GM19455 (cell line): Measurements from ENCODE around the gene MB.

Source experiments
- ATAC-seq: cut with Tn5 transposase; IDR thresholded peaks from one replicate; pipeline ENCODE4 v1.9.1; 2021; ENCODE audit not compliant: unreplicated experiment

The MB gene

GRCh38 chr22:35597692-35598395 is 19.3 kb downstream of the MB start:
- no peak for ATAC-seq

DNA sequence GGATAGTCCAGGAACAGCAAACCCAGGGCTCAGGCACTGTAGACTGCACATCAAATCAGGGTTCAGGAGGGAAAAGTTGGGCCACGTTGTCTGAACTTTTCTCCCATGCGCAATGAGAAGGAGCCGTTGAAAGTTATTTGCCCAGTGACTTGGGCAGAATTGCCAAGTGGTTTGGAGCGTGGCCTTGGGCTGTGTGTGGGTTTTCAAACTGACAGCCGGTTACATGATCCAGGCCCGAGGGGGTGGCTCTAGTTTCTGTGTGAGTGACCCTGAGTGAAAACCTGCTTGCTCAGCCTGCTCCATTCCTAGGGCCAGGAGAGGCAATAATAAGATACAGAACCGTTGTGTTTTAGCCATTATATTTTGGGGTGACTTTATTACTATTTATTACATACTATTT is 20.3 kb downstream of the MB start:
- no peak for ATAC-seq

DNA sequence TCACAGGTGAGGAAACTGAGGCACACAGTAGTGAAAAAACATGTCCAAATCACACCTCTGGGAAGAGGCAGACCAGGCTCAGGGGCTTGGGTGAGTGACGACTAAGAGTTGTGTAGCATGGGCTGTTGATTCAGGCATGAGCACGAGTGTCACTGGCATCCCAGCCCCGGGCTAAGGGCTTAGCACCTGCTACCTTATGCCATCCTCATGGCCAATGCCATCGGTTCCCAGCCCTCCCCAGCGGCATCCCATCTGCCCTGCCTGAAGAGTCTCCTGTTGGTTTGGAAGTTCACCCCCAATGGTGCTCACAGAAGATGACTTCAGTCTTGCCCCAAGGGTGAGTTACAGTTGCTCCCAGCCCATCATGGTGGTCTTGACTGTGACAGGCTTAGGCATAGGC is 22.4 kb downstream of the MB start:
- ATAC-seq = no peak

- ATAC-seq = no peak
These were observed 23.1 kb downstream of the MB start for GRCh38 chr22:35593891-35594470.

DNA sequence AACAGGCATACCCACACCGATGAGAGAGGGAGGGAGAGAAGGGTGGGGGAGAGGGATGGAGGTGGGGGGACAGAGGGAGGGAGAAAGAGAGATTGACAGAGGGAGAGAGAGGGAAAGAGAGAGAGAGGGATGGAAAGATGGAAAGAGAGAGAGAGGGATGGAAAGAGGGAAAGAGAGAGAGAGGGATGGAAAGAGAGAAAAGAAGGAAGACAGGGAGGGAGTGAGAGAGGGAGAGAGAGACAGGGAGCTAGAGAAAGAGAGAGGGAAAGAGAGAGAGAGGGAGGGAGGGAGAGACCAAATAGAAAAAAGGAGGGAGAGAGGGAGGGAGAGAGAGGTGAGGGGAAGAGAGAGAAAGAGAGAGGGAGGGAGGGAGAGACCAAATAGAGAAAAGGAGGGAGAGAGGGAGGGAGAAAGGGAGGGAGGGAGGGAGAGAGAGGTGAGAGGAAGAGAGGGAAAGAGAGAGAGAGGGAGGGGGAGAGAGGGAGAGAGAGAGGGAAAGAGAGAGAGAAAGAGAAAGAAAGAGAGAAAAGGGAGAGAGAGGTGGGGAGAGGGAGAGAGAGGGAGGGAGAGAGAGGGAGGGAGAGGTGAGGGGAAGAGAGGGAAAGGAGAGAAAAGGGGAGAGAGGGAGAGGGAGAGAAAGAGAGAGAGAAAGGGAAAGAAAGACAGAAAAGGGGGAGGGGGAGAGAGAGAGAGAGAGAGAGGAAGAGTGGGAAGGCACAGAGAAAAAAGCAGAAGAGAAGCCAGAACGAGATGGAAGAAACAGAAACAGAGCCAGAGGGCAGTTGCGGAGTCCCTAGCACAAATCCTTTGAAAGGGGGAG is 23.8 kb downstream of the MB start:
- ATAC-seq = no peak

GRCh38 chr22:35592418-35592967 is 24.6 kb downstream of the MB start:
- ATAC-seq = no peak

DNA sequence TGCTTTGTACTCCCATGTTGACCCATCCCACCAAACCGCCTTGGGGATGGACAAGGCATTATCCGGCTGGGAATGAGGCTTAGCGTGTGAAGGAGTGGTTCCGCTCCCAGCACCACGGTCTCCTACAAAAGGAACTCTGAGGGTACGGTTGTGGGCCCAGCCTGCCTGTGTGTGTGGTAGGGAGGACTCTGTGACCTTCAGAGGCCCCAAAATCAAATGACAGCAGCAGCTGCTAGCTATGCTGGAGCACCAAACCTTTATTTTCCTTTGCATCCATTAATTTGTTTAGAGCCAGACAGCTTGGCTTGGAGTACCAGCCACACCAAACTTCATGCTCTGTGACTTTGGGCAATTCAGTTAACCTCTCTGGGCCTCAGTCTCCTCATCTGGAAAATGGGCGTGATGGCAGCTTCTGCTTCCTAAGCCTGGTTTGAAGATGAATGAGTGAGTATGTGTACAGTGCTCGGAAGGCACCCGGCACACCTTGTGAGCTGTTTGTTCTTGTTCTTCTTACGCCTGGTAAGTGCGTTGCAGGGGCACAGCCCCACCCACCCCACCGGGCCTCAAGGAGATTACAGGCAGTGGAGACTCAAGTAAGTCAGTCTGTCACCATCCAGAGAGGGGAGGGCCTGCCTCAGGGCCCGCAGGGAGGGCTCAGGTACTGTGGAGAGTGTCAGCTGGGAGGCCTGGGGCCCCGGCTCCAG is 25.3 kb downstream of the MB start:
- ATAC-seq = no peak

- ATAC-seq = no peak
These were observed 26.4 kb downstream of the MB start for GRCh38 chr22:35590634-35591295.

DNA sequence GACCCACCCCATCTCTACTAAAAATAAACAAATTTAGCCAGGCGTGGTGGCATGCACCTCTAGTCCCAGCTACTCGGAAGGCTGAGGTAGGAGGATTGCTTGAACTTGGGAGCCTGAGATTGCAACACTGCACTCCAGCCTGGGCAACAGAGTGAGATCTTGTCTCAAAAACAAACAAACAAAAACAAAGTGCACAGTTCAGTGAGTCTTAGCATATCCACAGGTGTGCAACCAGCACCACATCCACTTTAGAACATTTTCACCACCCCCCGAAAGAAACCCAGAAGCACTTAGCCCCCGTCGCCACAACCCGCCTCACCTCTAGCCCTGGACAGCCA is 27.4 kb downstream of the MB start:
- no peak for ATAC-seq

- ATAC-seq = no peak
These were observed 27.9 kb downstream of the MB start for GRCh38 chr22:35589071-35589755.

GRCh38 chr22:35587896-35588295 is 29.2 kb downstream of the MB start:
- ATAC-seq = no peak

GRCh38 chr22:35587447-35587870 is 29.7 kb downstream of the MB start:
- ATAC-seq = no peak

GRCh38 chr22:35586771-35587170 is 30.4 kb downstream of the MB start:
- no peak for ATAC-seq

DNA sequence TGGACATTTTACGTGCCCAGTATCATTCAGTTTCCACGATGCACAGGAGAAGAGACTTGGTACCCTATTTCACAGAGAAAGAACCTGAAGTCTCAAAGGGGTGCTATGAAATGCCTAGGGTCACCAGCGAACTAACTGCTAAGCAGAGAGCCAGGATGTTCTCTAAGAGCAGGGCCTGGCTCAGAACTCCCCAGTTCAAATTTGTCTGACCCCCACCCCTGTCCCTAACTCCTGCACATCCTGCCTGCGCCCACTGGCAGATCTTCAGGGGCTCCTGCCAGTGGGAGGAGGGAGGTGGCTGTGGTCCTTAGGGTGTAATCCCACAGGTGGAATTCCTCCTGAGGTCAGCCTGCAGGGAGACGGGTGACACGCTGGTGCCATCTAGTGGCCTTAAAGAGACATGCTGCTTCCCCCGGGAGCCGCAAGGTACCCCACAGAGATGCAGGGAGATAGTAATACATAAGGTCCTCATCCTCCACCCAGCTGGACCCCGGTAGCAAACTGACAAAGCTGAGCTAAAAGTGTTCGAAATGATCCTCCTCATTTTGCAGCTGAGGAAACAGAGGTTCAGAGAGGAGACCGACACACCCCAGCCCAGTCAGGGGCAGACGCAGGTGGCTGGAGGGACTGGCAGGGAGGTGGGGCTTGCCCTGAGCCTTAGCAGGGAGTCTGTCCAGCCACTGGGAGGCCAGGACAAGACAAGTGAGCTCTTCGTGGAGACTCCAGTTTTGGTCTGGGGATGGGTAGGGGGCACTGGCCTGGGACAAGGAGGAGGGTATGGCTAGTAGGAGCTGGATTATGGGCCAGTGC is 34.1 kb downstream of the MB start:
- ATAC-seq = no peak

DNA sequence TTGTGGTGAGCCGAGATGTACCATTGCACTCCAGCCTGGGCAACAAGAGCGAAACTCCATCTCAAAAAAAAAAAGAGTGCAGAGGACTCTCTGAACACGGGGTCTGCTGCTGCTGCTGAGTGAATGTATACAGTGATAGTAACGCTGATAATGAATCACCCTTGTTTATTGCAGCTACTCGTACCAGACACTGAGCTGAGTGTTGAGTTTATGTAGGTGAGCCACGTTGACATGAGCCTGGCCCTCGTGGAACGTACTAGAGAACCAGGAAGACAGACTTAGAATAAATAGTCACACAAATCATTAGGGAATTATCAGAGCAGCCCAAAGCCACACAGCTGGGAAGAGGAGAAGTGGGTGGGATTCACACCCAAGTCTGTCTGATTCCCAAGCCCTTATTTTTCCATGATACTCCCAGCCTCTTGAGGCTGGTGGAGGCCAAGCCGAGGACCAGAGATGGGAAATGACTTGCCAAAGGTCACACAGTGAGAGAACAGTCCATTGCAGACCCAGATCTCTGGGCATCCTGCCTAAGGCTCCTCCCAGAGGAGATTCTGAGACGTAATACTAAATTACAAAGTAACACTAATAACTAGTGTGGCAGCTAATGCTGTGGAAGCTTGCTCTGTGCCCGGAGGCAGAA is 34.8 kb downstream of the MB start:
- ATAC-seq = no peak

DNA sequence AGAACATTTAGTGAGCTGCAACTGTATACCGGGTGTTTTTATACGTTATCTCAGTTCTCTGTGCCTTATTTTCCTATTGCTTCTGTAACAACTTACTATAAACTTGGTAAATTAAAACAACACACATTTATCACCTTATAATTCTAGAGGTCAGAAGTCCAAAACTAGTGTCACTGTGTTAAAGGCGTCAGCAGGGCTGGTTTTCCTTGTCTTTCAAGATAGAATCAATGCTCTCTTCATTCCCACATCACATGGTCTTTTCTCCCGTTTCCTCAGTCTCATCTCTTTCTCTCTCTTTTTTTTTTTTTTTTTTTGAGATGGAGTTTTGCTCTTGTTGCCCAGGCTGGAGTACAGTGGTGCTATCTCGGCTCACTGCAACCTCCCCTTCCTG is 36.1 kb downstream of the MB start:
- ATAC-seq = no peak

DNA sequence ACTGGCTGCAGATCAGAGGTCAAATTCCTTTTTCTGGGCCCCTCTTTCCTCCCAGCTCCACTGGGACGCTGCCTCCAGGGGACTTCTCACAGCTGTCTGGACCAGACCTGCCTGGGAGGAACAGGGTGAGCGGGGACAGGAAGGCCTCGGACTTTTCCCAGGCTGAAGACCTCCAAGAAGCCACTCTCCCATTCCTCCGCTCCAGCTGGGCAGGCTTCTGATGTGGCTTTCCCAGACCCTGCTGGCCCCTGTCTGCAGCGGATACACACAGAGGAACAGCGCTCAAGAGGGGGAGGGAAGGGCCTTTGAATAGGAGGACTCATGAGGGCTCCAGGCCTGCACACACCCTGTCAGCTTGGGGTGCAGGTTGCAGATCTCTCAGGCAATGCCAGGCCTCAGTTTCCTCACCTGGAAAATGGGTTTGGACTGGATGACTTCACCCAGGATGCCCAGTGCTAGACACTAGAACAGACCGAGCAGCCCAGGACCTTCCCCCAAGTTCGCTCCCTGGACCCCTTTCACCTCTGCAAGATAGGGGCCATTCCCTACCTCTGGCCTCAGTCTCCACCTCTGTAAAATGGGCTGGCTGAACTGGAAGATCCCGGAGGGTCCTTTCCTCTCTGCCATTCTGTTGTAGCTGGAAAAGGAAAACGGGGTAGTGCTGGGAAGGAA is 36.6 kb downstream of the MB start:
- no peak for ATAC-seq

DNA sequence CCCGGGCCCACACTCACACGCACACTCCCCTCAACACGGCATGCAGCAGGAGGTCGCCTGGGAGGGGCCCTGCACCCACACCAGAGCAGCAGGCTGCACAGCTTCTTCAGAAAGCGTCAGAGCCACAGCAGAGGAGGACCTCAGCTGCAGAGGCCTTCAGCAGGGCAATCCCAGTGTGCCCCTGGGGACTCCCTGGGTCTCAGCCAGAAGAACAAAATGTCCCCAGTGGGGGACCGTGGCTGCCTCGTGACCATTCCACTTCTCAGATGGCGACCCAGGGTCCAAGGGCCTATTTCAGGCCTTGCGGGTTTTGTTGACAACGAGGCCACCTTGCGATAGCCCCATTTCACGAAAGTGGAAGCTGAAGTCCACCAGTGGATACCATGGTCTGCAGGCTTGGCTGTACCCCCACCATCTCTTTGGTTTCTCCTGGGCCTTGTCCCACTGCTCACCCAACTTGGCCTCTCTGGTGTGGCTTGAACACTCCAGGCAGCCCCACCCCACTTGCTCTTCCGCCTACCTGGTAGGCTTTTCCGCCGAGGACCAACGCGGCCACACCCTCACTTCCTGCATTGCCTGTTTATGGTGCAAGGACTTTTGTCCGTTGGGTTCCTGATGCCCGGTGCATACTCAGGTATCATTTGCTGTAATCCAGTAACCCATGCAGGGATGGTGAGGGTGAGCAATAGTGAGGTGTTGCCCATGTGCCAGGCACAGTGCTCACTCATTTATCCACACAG is 38.1 kb downstream of the MB start:
- no peak for ATAC-seq
